NT2/D1 (cell line): Measurements from ENCODE around the gene MMEL1.
A peak's percentile ranks its signal among the peaks of the same experiment; 100 is the strongest.
"Not testable (repeated sequence)": the region's sequence is repeated elsewhere in the genome, so short reads cannot be mapped to it uniquely, and the experiment has no call there.

Experiments
- DNase-seq: peaks from one replicate; pipeline ENCODE4 v3.0.0-alpha.2; 2011; ENCODE audit warnings: low read depth, low spot score
- H3K27me3 ChIP-seq: 2 replicates; pipeline ENCODE4 v1.6.0; 2011; ENCODE audit warnings: mild to moderate bottlenecking; ENCODE audit not compliant: insufficient read length, insufficient read depth
- H3K36me3 ChIP-seq: 2 replicates; pipeline ENCODE4 v1.6.1; 2011; ENCODE audit warnings: mild to moderate bottlenecking, low read length, mixed read lengths; ENCODE audit not compliant: insufficient read depth, insufficient read length
- H3K4me1 ChIP-seq: 2 replicates; pipeline ENCODE4 v1.5.1; 2011; ENCODE audit not compliant: insufficient read depth, insufficient read length
- H3K4me3 ChIP-seq: 2 replicates; pipeline ENCODE4 v1.5.1; 2011; ENCODE audit warnings: low read depth; ENCODE audit not compliant: insufficient read length
- H3K9ac ChIP-seq: 2 replicates; pipeline ENCODE4 v1.6.0; 2011; ENCODE audit warnings: low read depth; ENCODE audit not compliant: insufficient read length
- H3K9me3 ChIP-seq: 2 replicates; pipeline ENCODE4 v1.5.1; 2011; ENCODE audit warnings: mild to moderate bottlenecking, low read length; ENCODE audit not compliant: insufficient read depth
- SUZ12 ChIP-seq: IDR thresholded peaks from 2 replicates; pipeline ENCODE4 v1.6.1; 2011; ENCODE audit not compliant: insufficient read length, insufficient read depth; ENCODE audit errors: extremely low read depth
- YY1 ChIP-seq: IDR thresholded peaks from 2 replicates; pipeline ENCODE4 v1.6.1; 2011; ENCODE audit not compliant: insufficient read length, insufficient read depth
- ZNF274 ChIP-seq: IDR thresholded peaks from 2 replicates; pipeline ENCODE4 v1.6.1; 2011; ENCODE audit warnings: mild to moderate bottlenecking, low read depth, low read length

MMEL1 gene

GRCh38 chr1:2654443-2654948 is 21.7 kb upstream of the MMEL1 start:
- H3K9ac ChIP-seq, DNase-seq, H3K36me3 ChIP-seq, H3K4me3 ChIP-seq, H3K4me1 ChIP-seq, H3K9me3 ChIP-seq: not testable (repeated sequence)
- H3K27me3 ChIP-seq = peaks cover 67% of the 10 kb centered on the region
- TF ChIP-seq SUZ12 = peak; percentile 81

GRCh38 chr1:2653741-2654442 is 21.1 kb upstream of the MMEL1 start:
- not testable (repeated sequence) for H3K4me3 ChIP-seq, H3K9ac ChIP-seq, H3K9me3 ChIP-seq, DNase-seq, H3K4me1 ChIP-seq, H3K36me3 ChIP-seq
- TF ChIP-seq SUZ12 = peak; percentile 97
- H3K27me3 ChIP-seq = peaks cover 73% of the 10 kb centered on the region

GRCh38 chr1:2652926-2653571 is 20.2 kb upstream of the MMEL1 start:
- peaks cover 82% of the 10 kb centered on the region for H3K27me3 ChIP-seq
- not testable (repeated sequence) for H3K9me3 ChIP-seq, H3K36me3 ChIP-seq, H3K4me3 ChIP-seq, H3K9ac ChIP-seq, DNase-seq, H3K4me1 ChIP-seq

- not testable (repeated sequence) for H3K9ac ChIP-seq, H3K4me3 ChIP-seq, H3K36me3 ChIP-seq, H3K4me1 ChIP-seq, DNase-seq
- peaks cover 14% of the 10 kb centered on the region for H3K9me3 ChIP-seq
- H3K27me3 ChIP-seq = peaks cover 89% of the 10 kb centered on the region
Measured at GRCh38 chr1:2652152-2652925, 19.5 kb upstream of the MMEL1 start.

- Histone ChIP-seq H3K4me3 (no peak overlapping the region), H3K36me3 (no peaks in the 10 kb centered on the region), H3K27me3 (peaks cover 97% of the 10 kb centered on the region), H3K9me3 (peaks cover 26% of the 10 kb centered on the region), H3K9ac (no peak overlapping the region), H3K4me1 (no peaks in the 10 kb centered on the region)
- TF ChIP-seq YY1 = no peak
- no peak for TF ChIP-seq SUZ12
- no peak for TF ChIP-seq ZNF274
- DNase-seq = no peak
Measured at GRCh38 chr1:2650967-2651645, 18.3 kb upstream of the MMEL1 start.

GRCh38 chr1:2646837-2647236 is 14.0 kb upstream of the MMEL1 start:
- no peaks in the 10 kb centered on the region for H3K36me3 ChIP-seq
- no peak for DNase-seq
- H3K4me3 ChIP-seq = no peak overlapping the region
- H3K4me1 ChIP-seq = peaks cover 2% of the 10 kb centered on the region
- TF ChIP-seq YY1 = no peak
- TF ChIP-seq SUZ12 = no peak
- TF ChIP-seq ZNF274 = no peak
- H3K27me3 ChIP-seq = peaks cover 84% of the 10 kb centered on the region
- H3K9ac ChIP-seq = no peak overlapping the region
- peaks cover 30% of the 10 kb centered on the region for H3K9me3 ChIP-seq

- H3K4me1 ChIP-seq = peaks cover 9% of the 10 kb centered on the region
- H3K4me3 ChIP-seq = no peak overlapping the region
- no peaks in the 10 kb centered on the region for H3K36me3 ChIP-seq
- peaks cover 30% of the 10 kb centered on the region for H3K9me3 ChIP-seq
- H3K9ac ChIP-seq = no peak overlapping the region
- peaks cover 73% of the 10 kb centered on the region for H3K27me3 ChIP-seq
- no peak for DNase-seq
- TF ChIP-seq SUZ12 = no peak
- no peak for TF ChIP-seq ZNF274
- TF ChIP-seq YY1 = no peak
Measured at GRCh38 chr1:2645776-2646175, 13.0 kb upstream of the MMEL1 start.
